ENCODE measurements around the gene GPANK1. TPM values are rescaled to one million over a fixed set of nuclear protein-coding genes. Genes with fewer than 3 reads are reported as not detected.
A peak's percentile ranks its signal among the peaks of the same experiment; 100 is the strongest.

The GPANK1 gene
- total RNA-seq, 2 experiments from 2014 or later = 29.0 to 34.7 TPM

DNA sequence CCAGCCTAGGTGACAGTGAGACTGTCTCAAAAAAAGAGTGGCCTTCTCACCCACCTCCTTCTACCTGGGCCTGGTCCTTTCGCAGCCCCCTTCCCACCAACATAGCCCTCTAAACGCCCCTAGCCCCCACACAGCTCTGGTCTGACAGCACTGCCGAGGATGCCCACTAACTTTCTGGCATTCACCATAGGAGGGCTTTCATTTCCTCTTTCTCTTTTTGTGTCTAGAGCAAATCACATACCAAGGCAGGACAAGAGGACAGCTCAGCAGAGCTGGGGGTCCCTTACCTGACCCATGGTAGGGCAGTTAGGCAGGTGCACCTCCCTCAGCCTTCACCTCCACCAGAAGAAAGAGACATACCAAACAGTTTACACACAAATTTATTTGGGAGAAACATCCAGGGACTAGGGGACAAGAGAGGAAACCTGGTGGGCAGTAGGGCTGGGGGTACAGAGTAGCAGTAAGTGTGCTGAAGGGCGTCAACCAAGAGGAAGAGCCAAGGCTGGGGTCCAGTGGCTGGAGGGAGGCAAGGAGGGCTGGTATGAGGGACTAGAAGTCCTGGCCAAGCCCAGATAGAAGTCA is 11.6 kb upstream of the GPANK1 start:
- H3K27ac Mint-ChIP-seq = peak overlapping the region; percentile 25
- POLR2A ChIA-PET = interaction anchor here (1.0 to 1.3 kb wide), 2 partner anchors 12 to 60 kb away, joined by 3 to 4 read pairs; partner anchors contain the start of genes CLIC1 and GPANK1

DNA sequence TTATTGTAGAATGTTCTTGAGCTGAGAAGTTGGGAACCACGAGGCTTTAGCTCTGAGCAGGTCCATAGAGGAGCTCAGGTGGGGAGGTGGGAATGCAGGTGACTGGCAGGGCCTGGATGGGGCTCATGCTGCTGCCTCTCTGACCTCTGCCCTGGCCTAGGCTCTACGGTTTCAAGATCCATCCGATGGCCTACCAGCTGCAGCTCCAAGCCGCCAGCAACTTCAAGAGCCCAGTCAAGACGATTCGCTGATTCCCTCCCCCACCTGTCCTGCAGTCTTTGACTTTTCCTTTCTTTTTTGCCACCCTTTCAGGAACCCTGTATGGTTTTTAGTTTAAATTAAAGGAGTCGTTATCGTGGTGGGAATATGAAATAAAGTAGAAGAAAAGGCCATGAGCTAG is 4.9 kb upstream of the GPANK1 start, which contains the start of gene LY6G5B:
Gene LY6G5B, plus strand, starts transcription at position 301 of the 400 bp plus-strand sequence. CDS start 975 bp downstream, outside the sequence.
- Mint-ChIP-seq H3K27ac (peak within 1 kb of the TSS; percentile 24), H3K4me3 (no peak within 1 kb of the TSS)
- CTCF ChIA-PET = interaction anchor here (0.7 to 1.4 kb wide), 2 partner anchors 15 to 21 kb away, joined by 3 read pairs; no protein-coding TSS in a partner anchor

More for the DNA sequence above, 11.6 kb upstream of the GPANK1 start:
- Mint-ChIP-seq H3K4me3 (no peak overlapping the region), H3K27me3 (ENCODE audit: low read depth) (no peaks in the 10 kb centered on the region), H3K36me3 (ENCODE audit: low read depth) (peaks cover 21% of the 10 kb centered on the region), H3K9me3 (ENCODE audit: insufficient read depth) (no peaks in the 10 kb centered on the region), H3K4me1 (ENCODE audit: low read depth) (peaks cover 35% of the 10 kb centered on the region)
- no peak for ATAC-seq
- CTCF ChIA-PET = interaction anchor here (0.5 kb wide), 1 partner anchor 264 kb away, joined by 3 read pairs; no protein-coding TSS in a partner anchor
- DNase-seq = no peak

DNA sequence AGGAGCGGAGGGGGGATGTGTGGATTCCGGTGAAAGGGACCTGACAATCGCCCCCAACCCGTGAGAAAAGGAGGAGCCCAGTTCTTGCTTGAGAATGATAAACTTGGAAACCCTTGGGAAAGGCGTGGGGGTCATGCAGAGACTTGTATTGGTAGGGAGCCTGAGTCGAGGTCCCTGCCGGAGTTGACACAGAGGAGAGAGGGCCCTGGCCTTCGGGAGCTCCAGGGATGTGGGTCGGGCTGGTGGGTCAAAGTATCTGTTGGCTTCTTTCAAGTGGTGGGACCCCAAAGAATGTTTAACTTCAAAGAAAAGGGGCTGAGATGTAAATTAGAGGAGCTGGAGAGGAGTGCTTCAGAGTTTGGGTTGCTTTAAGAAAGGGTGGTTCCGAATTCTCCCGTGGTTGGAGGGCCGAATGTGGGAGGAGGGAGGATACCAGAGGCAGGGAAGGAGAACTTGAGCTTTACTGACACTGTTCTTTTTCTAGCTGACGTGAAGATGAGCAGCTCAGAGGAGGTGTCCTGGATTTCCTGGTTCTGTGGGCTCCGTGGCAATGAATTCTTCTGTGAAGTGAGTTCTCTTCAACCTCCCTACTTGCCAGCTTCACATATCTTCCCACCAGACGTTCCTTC is 1.7 kb upstream of the GPANK1 start:
- DNase-seq (no peak), ATAC-seq (no peak)
- Mint-ChIP-seq H3K4me1 (ENCODE audit: low read depth) (peaks cover 65% of the 10 kb centered on the region), H3K36me3 (ENCODE audit: low read depth) (peaks cover 88% of the 10 kb centered on the region), H3K9me3 (ENCODE audit: insufficient read depth) (no peaks in the 10 kb centered on the region), H3K4me3 (peak overlapping the region; percentile 96), H3K27ac (peak overlapping the region; percentile 95), H3K27me3 (ENCODE audit: low read depth) (no peaks in the 10 kb centered on the region)
- ChIA-PET CTCF (interaction anchor here (0.6 to 4.5 kb wide), 7 partner anchors 13 to 161 kb away, joined by 3 to 34 read pairs (median 3); partner anchors contain the start of genes BAG6, HSPA1B and MSH5), POLR2A (interaction anchor here (0.8 to 4.5 kb wide), 5 partner anchors 13 to 124 kb away, joined by 3 to 109 read pairs (median 23); partner anchors contain the start of genes APOM, BAG6, DDX39B and MSH5)

More for the DNA sequence above, 4.9 kb upstream of the GPANK1 start, which contains the start of gene LY6G5B:
- H3K27me3 Mint-ChIP-seq (ENCODE audit: low read depth) = no peaks in the 10 kb centered on the region
- peaks cover 37% of the 10 kb centered on the region for H3K4me1 Mint-ChIP-seq (ENCODE audit: low read depth)
- ATAC-seq = no peak
- H3K9me3 Mint-ChIP-seq (ENCODE audit: insufficient read depth) = no peaks in the 10 kb centered on the region
- POLR2A ChIA-PET = interaction anchor here (1.3 kb wide), 1 partner anchor 71 kb away, joined by 4 read pairs; the partner anchor contains the start of gene MSH5
- H3K36me3 Mint-ChIP-seq (ENCODE audit: low read depth) = peaks cover 76% of the 10 kb centered on the region
- no peak for DNase-seq

DNA sequence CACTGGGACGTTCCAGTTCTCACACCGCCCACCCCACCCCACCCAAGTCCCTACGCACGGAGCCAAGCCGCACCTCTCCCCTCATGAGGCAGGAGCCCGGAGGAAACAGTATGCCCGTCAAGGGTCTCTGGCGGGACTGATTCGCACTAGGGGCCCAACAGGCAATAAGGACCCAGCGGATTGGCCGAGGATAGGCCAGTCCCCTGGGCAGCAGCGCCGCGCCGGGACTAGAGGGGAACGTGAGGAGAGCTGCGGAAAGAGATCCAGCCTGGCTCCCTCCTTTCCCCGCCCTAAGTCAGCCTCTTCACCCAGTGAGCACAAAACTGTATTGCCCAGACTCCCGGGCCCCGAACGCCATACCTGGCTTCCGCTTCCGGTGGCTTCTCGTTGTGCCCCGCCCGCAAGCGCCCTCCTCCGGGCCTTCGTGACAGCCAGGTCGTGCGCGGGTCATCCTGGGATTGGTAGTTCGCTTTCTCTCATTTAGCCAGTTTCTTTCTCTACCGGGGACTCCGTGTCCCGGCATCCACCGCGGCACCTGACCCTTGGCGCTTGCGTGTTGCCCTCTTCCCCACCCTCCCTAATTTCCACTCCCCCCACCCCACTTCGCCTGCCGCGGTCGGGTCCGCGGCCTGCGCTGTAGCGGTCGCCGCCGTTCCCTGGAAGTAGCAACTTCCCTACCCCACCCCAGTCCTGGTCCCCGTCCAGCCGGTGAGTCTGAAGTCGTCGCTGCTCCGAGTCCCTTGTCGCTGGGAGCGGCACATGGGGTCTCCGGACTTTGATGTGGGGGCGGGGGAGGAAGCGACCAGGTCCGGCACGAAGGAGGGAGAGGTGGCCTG is 922 bp upstream of the GPANK1 start, which contains the start of gene CSNK2B:
Gene CSNK2B, plus strand, starts transcription at position 580 of the 836 bp plus-strand sequence. CDS start 752 bp downstream, outside the sequence.
- peak within 1 kb of the TSS; percentile 96 for H3K4me3 Mint-ChIP-seq
- POLR2A ChIA-PET = interaction anchor here (0.7 to 4.5 kb wide), 20 partner anchors 12 to 1306 kb away, joined by 3 to 109 read pairs (median 6); partner anchors contain the start of genes ABHD16A, APOM, BAG6 and DDX39B
- H3K27me3 Mint-ChIP-seq (ENCODE audit: low read depth) = no peaks in the 10 kb centered on the region
- CTCF ChIA-PET = interaction anchor here (1.1 to 4.5 kb wide), 4 partner anchors 13 to 104 kb away, joined by 3 to 34 read pairs (median 4); partner anchors contain the start of genes BAG6 and MSH5
- H3K27ac Mint-ChIP-seq = peak within 1 kb of the TSS; percentile 95
- ATAC-seq (peak; percentile 85), DNase-seq (peak; percentile 99)
- H3K4me1 Mint-ChIP-seq (ENCODE audit: low read depth) = peaks cover 73% of the 10 kb centered on the region
- H3K36me3 Mint-ChIP-seq (ENCODE audit: low read depth) = peaks cover 85% of the 10 kb centered on the region
- H3K9me3 Mint-ChIP-seq (ENCODE audit: insufficient read depth) = no peaks in the 10 kb centered on the region

DNA sequence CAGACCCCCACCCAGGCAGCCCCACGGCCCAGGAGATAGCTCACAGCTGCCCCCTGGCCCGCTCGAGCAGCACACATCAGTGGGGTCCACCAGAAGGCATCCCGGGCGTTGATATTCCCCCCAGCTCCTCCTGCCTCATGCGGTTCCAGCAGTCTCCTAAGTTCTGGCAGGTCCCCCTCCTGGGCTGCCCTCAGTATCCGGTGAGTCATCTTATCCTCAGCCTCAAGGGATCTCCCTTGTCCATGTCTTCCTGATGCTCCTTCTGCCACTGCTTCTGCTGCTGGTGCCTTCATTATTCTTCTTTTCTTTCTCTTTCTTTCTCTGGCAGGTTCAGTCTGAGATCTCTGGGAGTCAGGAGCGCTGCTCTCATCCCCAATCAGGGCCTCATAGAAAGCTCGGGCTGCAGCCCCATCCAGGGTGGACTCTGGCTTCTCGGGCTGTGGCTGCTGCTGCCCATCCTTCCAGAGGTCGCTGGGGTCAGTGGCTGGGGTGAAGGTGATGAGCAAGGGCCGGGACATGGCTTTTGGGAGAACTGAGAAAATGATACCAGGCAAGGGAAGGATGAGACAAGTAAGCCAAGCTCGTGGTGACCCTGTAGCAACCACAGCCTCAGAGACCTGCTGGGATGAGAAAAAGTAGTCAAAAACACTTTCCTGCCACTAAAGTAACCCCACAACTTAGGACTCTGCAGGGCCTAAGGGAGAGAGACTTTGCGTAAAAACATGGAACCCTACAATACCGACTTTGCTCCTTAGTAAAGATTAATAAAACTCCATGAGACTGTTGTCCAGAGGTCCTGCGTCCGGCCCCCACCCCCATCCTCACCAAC is 622 bp downstream of the GPANK1 start:
- ChIA-PET POLR2A (interaction anchor here (0.7 to 4.5 kb wide), 21 partner anchors 8 to 1307 kb away, joined by 3 to 109 read pairs (median 5); partner anchors contain the start of genes APOM, BAG6, DDX39B and HSPA1A), CTCF (interaction anchor here (0.8 to 4.5 kb wide), 12 partner anchors 11 to 288 kb away, joined by 3 to 34 read pairs (median 4); partner anchors contain the start of genes ATP6V1G2, BAG6, HSPA1B and LTB)
- peak overlapping the region; percentile 95 for H3K27ac Mint-ChIP-seq
- peaks cover 81% of the 10 kb centered on the region for H3K36me3 Mint-ChIP-seq (ENCODE audit: low read depth)
- ATAC-seq (no peak), DNase-seq (no peak)
- peak overlapping the region; percentile 96 for H3K4me3 Mint-ChIP-seq
- H3K27me3 Mint-ChIP-seq (ENCODE audit: low read depth) = no peaks in the 10 kb centered on the region
- H3K9me3 Mint-ChIP-seq (ENCODE audit: insufficient read depth) = no peaks in the 10 kb centered on the region
- peaks cover 79% of the 10 kb centered on the region for H3K4me1 Mint-ChIP-seq (ENCODE audit: low read depth)

DNA sequence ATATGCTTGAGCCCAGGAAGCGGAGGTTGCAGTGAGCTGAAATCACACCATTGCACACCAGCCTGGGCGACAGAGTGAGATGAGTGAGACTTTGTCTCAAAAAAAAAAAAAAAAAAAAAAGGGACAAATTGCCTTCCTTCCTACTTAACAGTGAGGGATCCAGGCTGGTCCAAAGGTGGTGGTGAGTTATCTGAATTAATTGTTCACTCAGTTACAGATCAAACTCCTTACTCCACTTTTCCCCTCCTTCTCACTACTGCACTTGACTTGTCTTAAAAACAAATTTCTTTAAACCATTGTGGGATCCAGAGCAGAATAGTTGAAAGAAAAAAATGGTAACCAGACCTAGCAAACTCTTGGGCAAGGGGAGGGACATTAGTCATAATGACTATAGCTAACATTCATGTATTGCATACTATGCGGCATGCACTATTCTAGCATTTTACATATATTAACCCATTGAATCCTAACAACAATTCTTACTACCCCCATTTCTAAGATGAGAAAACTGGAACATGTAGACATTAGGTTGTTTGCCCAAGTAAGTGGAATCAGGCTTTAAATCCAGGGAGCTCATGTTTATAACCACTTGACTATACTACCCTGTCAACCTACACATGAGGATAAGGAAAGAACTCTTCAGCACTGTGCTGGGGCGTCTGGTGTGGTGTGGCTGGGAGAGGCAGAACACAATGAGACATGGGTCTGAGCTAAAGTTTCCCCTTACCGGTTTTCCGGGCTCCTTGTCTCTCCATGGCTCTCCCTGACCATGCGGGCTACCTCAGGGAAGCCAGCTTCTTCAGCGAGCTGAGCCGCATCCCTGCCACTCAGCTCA is 1.5 kb downstream of the GPANK1 start:
- Mint-ChIP-seq H3K4me3 (peak overlapping the region; percentile 96), H3K27me3 (ENCODE audit: low read depth) (no peaks in the 10 kb centered on the region), H3K27ac (peak overlapping the region; percentile 95), H3K4me1 (ENCODE audit: low read depth) (peaks cover 80% of the 10 kb centered on the region), H3K9me3 (ENCODE audit: insufficient read depth) (no peaks in the 10 kb centered on the region), H3K36me3 (ENCODE audit: low read depth) (peaks cover 81% of the 10 kb centered on the region)
- ATAC-seq (no peak), DNase-seq (no peak)
- ChIA-PET CTCF (interaction anchor here (0.7 to 4.5 kb wide), 7 partner anchors 11 to 289 kb away, joined by 3 to 34 read pairs (median 4); partner anchors contain the start of genes ATP6V1G2, BAG6 and LTB), POLR2A (interaction anchor here (0.6 to 4.5 kb wide), 7 partner anchors 9 to 163 kb away, joined by 3 to 109 read pairs (median 14); partner anchors contain the start of genes APOM, BAG6, DDX39B and HSPA1B)

DNA sequence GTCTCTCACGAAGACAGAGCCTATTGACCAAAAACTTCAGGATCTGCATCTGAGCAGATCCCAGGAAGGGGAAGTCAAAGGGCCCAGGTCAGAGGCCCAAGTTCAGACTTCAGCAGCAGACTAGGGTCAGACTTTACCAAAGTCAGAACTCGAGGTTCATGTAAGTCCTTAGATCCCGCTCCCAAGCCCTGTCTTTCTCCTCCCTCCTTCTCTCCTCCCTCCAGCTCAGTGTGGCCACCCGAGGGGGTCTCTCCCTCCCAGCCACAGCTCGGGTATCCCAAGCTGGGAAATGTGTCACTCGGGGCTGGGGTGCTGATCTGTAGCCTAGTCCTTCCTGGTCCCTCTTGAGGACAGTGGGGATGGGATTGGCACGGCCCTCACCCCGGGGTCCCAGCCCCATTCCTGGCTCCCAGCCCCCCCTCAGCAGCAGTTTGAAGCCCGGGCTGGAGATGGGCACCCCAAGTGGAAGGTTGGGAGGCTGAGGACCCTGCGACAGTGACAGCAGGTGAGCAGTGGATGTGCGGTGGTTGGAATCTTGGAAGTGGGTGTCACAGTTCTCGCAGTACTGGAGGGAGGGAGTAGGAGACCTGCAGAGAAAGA is 2.6 kb downstream of the GPANK1 start:
- H3K9me3 Mint-ChIP-seq (ENCODE audit: insufficient read depth) = no peaks in the 10 kb centered on the region
- CTCF ChIA-PET = interaction anchor here (1.1 to 4.5 kb wide), 5 partner anchors 9 to 261 kb away, joined by 3 to 34 read pairs (median 6); partner anchors contain the start of gene BAG6
- POLR2A ChIA-PET = interaction anchor here (2.3 to 2.6 kb wide), 2 partner anchors 10 to 76 kb away, joined by 15 to 34 read pairs; partner anchors contain the start of genes BAG6, CLIC1 and MSH5
- DNase-seq (no peak), ATAC-seq (no peak)
- peaks cover 81% of the 10 kb centered on the region for H3K36me3 Mint-ChIP-seq (ENCODE audit: low read depth)
- no peaks in the 10 kb centered on the region for H3K27me3 Mint-ChIP-seq (ENCODE audit: low read depth)
- peak overlapping the region; percentile 58 for H3K27ac Mint-ChIP-seq
- peak overlapping the region; percentile 55 for H3K4me3 Mint-ChIP-seq
- peaks cover 80% of the 10 kb centered on the region for H3K4me1 Mint-ChIP-seq (ENCODE audit: low read depth)

DNA sequence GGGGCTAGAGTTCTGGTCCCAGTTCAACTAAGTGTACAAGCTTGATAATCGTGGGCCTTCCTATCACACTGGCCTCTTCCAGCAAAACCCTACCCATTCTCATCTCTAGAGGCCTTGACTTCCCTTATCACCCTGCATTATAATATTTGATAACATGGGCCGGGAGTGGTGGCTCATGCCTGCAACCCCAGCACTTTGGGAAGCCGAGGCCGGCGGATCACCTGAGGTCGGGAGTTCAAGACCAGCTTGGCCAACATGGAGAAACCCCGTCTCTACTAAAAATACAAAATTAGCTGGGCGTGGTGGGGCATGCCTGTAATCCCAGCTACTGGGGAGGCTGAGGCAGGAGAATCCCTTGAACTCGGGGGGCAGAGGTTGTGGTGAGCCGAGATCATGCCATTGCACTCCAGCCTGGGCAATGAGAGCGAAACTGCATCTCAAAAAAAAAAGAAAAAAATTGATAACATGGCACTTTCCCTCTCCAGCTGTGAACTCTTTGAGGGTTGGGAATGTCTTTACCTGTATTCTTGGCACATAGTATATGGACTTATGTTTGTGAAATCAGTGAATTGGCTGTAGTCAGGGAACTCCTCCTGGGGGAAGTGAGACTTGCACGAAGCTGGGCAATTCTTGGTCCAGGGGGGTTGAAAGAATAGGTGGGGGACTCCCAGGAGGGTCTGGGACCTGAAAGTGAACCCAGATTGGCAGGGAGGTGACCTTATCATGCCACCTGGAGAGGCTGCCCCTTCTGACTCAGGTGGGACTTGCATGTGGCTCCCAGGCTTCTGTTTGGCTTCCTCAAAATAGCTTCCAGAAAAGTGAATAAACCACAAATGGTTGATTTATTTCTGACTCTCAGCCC is 3.3 kb downstream of the GPANK1 start:
- Mint-ChIP-seq H3K4me1 (ENCODE audit: low read depth) (peaks cover 80% of the 10 kb centered on the region), H3K9me3 (ENCODE audit: insufficient read depth) (no peaks in the 10 kb centered on the region), H3K36me3 (ENCODE audit: low read depth) (peaks cover 81% of the 10 kb centered on the region), H3K27ac (peak overlapping the region; percentile 86), H3K4me3 (peak overlapping the region; percentile 91), H3K27me3 (ENCODE audit: low read depth) (no peaks in the 10 kb centered on the region)
- POLR2A ChIA-PET = interaction anchor here (0.6 to 2.6 kb wide), 11 partner anchors 9 to 960 kb away, joined by 3 to 34 read pairs (median 4); partner anchors contain the start of genes ABHD16A, BAG6, CLIC1 and DDX39B
- DNase-seq = no peak
- no peak for ATAC-seq
- CTCF ChIA-PET = interaction anchor here (1.0 to 2.6 kb wide), 5 partner anchors 8 to 262 kb away, joined by 3 to 6 read pairs (median 4); partner anchors contain the start of gene BAG6

All from activated CD8-positive, alpha-beta T cell treated with anti-CD3 and anti-CD28 coated beads, Interleukin-2, amount 10 ng/mL, durations not matched to agents 7 days and 5 days (primary cell).